Measurements from ENCODE around the gene WASL. TPM values are rescaled to one million over a fixed set of nuclear protein-coding genes. Genes with fewer than 3 reads are reported as not detected.

WASL gene
- total RNA-seq, 1 experiment from 2014 or later = 39.3 TPM

GRCh38 chr7:123751821-123752220 is 3.0 kb upstream of the WASL start:
- no peak overlapping the region for H3K27ac ChIP-seq (ENCODE audit: insufficient read length, low read depth, low read length)
- no peaks in the 10 kb centered on the region for H3K27me3 ChIP-seq (ENCODE audit: insufficient read depth, low read length)
- H2BK5ac ChIP-seq (ENCODE audit: insufficient read length, low read length) = no peak overlapping the region
- Mint-ChIP-seq H3K27ac (peak overlapping the region in 1 of 3 experiments; percentile 60; a peak in 2 of 7 replicates), H3K36me3 (ENCODE audit: insufficient read depth in 1 of 3, low read depth in 3 of 3) (peaks cover 0 to 3% (median 0%) of the 10 kb centered on the region in 3 experiments; a peak in 2 of 7 replicates), H3K4me1 (peaks cover 29 to 32% of the 10 kb centered on the region in 2 experiments), H3K9me3 (no peaks in the 10 kb centered on the region), H3K27me3 (ENCODE audit: low read depth) (no peaks in the 10 kb centered on the region), H3K4me3 (peak overlapping the region in 1 of 2 experiments; percentile 47; a peak in 1 of 5 replicates)
- WGBS (ENCODE audit: extremely low coverage, insufficient read length, low lambda C conversion rate) = no CpG with 5 or more reads among the region's 1 CpG
- no peak overlapping the region for H3T11ph ChIP-seq (ENCODE audit: low read length)
- no peak overlapping the region for H3K18ac ChIP-seq (ENCODE audit: insufficient read length, low read depth, low read length)
- no peak overlapping the region for H3K9ac ChIP-seq (ENCODE audit: extremely low read depth, insufficient read length, low read length)
- DNase-seq = no peak
- no peak overlapping the region for H3K14ac ChIP-seq (ENCODE audit: insufficient read depth, low read length)
- no peak overlapping the region for H4K8ac ChIP-seq (replicated peaks; ENCODE audit: insufficient read length, low read depth, low read length)
- no peak for TF ChIP-seq CTCF (conservative IDR thresholded peaks at IDR 0.05)
- H3K23ac ChIP-seq (ENCODE audit: insufficient read length, low read depth, low read length) = no peak overlapping the region
- no peaks in the 10 kb centered on the region for H3K4me1 ChIP-seq (ENCODE audit: insufficient read depth, low read length)
- H4K91ac ChIP-seq (ENCODE audit: insufficient read length, low read depth, low read length) = no peak overlapping the region
- no peak overlapping the region for H3K4me2 ChIP-seq (ENCODE audit: insufficient read depth, insufficient read length, low read length)
- no peaks in the 10 kb centered on the region for H3K9me3 ChIP-seq (ENCODE audit: control insufficient read depth, low read depth, low read length)
- no peak overlapping the region for H2AK5ac ChIP-seq (ENCODE audit: insufficient read length, low read length)
- H2AFZ ChIP-seq (ENCODE audit: low read length) = no peak overlapping the region
- no peak overlapping the region for H4K5ac ChIP-seq (ENCODE audit: insufficient read length, low read depth, low read length)
- no peak overlapping the region for H2BK12ac ChIP-seq (ENCODE audit: insufficient read length, low read depth, low read length)
- H2BK15ac ChIP-seq (ENCODE audit: low read depth, low read length) = no peak overlapping the region
- no peak overlapping the region for H3K56ac ChIP-seq (ENCODE audit: insufficient read length, low read depth, low read length)
- H3K79me1 ChIP-seq (ENCODE audit: insufficient read depth, low read depth, low read length, poor library complexity, severe bottlenecking) = no peaks in the 10 kb centered on the region
- H3K79me2 ChIP-seq (ENCODE audit: insufficient read depth, low read length) = peaks cover 8% of the 10 kb centered on the region; the same call in 1 of the 2 replicates
- H2BK20ac ChIP-seq (ENCODE audit: low read depth, low read length, poor library complexity, severe bottlenecking) = no peak overlapping the region
- H3K23me2 ChIP-seq (ENCODE audit: insufficient read length, low read depth, low read length, poor library complexity, severe bottlenecking) = peaks cover 7% of the 10 kb centered on the region
- no peak overlapping the region for H2BK120ac ChIP-seq (ENCODE audit: low read depth, low read length, poor library complexity, severe bottlenecking)
- no peaks in the 10 kb centered on the region for H4K20me1 ChIP-seq (ENCODE audit: control insufficient read depth, insufficient read depth, insufficient read length)
- no peak overlapping the region for H3K4ac ChIP-seq (ENCODE audit: low read depth, low read length)
